Upper lobe of right lung (tissue), 1 donor: Measurements from ENCODE around the gene ARSB. TPM values are rescaled to one million over a fixed set of nuclear protein-coding genes. Genes with fewer than 3 reads are reported as not detected.

ENCODE experiments used
- ATAC-seq: fragments of 200-7000 bp; cut with Tn5 transposase; one replicate; pipeline ENCODE4 v1.9.1; 2020; ENCODE audit warnings: mild to moderate bottlenecking, moderate library complexity
- DNase-seq: peaks from one replicate; pipeline ENCODE4 v3.0.0-alpha.2; 2020
- H3K27ac ChIP-seq: fragments of 200-600 bp; one replicate; pipeline ENCODE4 v1.8.0; 2022
- H3K27me3 ChIP-seq: fragments of 200-600 bp; one replicate; pipeline ENCODE4 v1.8.0; 2022; ENCODE audit warnings: mild to moderate bottlenecking
- H3K36me3 ChIP-seq: fragments of 200-600 bp; one replicate; pipeline ENCODE4 v1.8.0; 2022
- H3K4me1 ChIP-seq: fragments of 200-600 bp; one replicate; pipeline ENCODE4 v1.8.0; 2022
- H3K4me3 ChIP-seq: fragments of 200-600 bp; one replicate; pipeline ENCODE4 v1.8.0; 2022; ENCODE audit warnings: mild to moderate bottlenecking
- H3K9me3 ChIP-seq: fragments of 200-600 bp; one replicate; pipeline ENCODE4 v1.8.0; 2022
- CTCF ChIP-seq: fragments of 200-600 bp; IDR thresholded peaks from one replicate; pipeline ENCODE4 v1.8.0; 2022; ENCODE audit warnings: antibody characterized with exemption
- intact Hi-C: fragments of 100-400 bp; cut with DNase I; formaldehyde crosslinking; loops from one replicate; pipeline ENCODE4 v1.11.0; 2022
- total RNA-seq: library from RNA; stranded (reverse); fragmentation: NEBNext Ultra II Directional; extraction: Animal tissue kit (Norgen Biotek cat#: 25700); gene quantifications from one replicate; pipeline ENCODE4 v1.2.1, GENCODE V29; 2021
- donor health status: DM: no; HTN: yes; CAD: no; lungs with severe emphysema.

Gene ARSB
- total RNA-seq, 1 donor from 2014 or later = 15.8 TPM

GRCh38 chr5:78783434-78784130 is 201.5 kb downstream of the ARSB start:
- H3K4me1 ChIP-seq = peaks cover 14% of the 10 kb centered on the region
- no peak for ATAC-seq
- peaks cover 8% of the 10 kb centered on the region for H3K36me3 ChIP-seq
- TF ChIP-seq CTCF = no peak
- intact Hi-C loops = no loop called here
- no peak overlapping the region for H3K4me3 ChIP-seq
- DNase-seq = no peak
- H3K9me3 ChIP-seq = no peaks in the 10 kb centered on the region
- H3K27ac ChIP-seq = no peak overlapping the region
- H3K27me3 ChIP-seq = no peaks in the 10 kb centered on the region

GRCh38 chr5:78782728-78783127 is 202.4 kb downstream of the ARSB start:
- H3K4me1 ChIP-seq = peaks cover 6% of the 10 kb centered on the region
- intact Hi-C loops = no loop called here
- no peaks in the 10 kb centered on the region for H3K27me3 ChIP-seq

GRCh38 chr5:78781611-78782286 is 203.4 kb downstream of the ARSB start:
- Histone ChIP-seq H3K4me3 (no peak overlapping the region), H3K36me3 (peaks cover 8% of the 10 kb centered on the region), H3K9me3 (no peaks in the 10 kb centered on the region), H3K27me3 (no peaks in the 10 kb centered on the region), H3K4me1 (no peaks in the 10 kb centered on the region), H3K27ac (no peak overlapping the region)
- DNase-seq = no peak
- intact Hi-C loops = no loop called here
- no peak for TF ChIP-seq CTCF
- ATAC-seq = no peak

More at GRCh38 chr5:78782728-78783127, 202.4 kb downstream of the ARSB start:
- Histone ChIP-seq H3K27ac (no peak overlapping the region), H3K4me3 (no peak overlapping the region), H3K9me3 (no peaks in the 10 kb centered on the region), H3K36me3 (peaks cover 8% of the 10 kb centered on the region)
- TF ChIP-seq CTCF = no peak
- DNase-seq (no peak), ATAC-seq (no peak)

- H3K27ac ChIP-seq = no peak overlapping the region
- ATAC-seq (no peak), DNase-seq (no peak)
- H3K4me1 ChIP-seq = no peaks in the 10 kb centered on the region
- no peaks in the 10 kb centered on the region for H3K27me3 ChIP-seq
- intact Hi-C loops = no loop called here
- no peak for TF ChIP-seq CTCF
- H3K4me3 ChIP-seq = no peak overlapping the region
- H3K9me3 ChIP-seq = no peaks in the 10 kb centered on the region
- H3K36me3 ChIP-seq = peaks cover 8% of the 10 kb centered on the region
Measured at GRCh38 chr5:78779771-78780616, 205.1 kb downstream of the ARSB start.

GRCh38 chr5:78779262-78779661 is 205.8 kb downstream of the ARSB start:
- Histone ChIP-seq H3K36me3 (peaks cover 8% of the 10 kb centered on the region), H3K4me3 (no peak overlapping the region), H3K4me1 (no peaks in the 10 kb centered on the region), H3K9me3 (no peaks in the 10 kb centered on the region), H3K27me3 (no peaks in the 10 kb centered on the region), H3K27ac (no peak overlapping the region)
- no peak for TF ChIP-seq CTCF
- intact Hi-C loops = no loop called here
- DNase-seq (no peak), ATAC-seq (no peak)
